Activated CD4-positive, CD25-positive, alpha-beta regulatory T cell (primary cell): ENCODE results near the gene ADCY1.

Experiments
- DNase-seq, 4 experiments: peaks; one replicate each; lab custom pipeline; 2025; lab: John Stamatoyannopoulos, UW

Gene ADCY1

GRCh38 chr7:45695249-45695995 is 121.3 kb downstream of the ADCY1 start:
- no peak for DNase-seq

GRCh38 chr7:45696476-45696875 is 122.3 kb downstream of the ADCY1 start:
- no peak for DNase-seq

- DNase-seq, result no peak
Measured at GRCh38 chr7:45697576-45698136, 123.5 kb downstream of the ADCY1 start.

- DNase-seq, result no peak
Measured at GRCh38 chr7:45698303-45699014, 124.3 kb downstream of the ADCY1 start.

- no peak for DNase-seq
Measured at GRCh38 chr7:45699015-45699309, 124.8 kb downstream of the ADCY1 start.

GRCh38 chr7:45699726-45700390 is 125.7 kb downstream of the ADCY1 start:
- DNase-seq, result no peak

GRCh38 chr7:45700556-45700955 is 126.4 kb downstream of the ADCY1 start:
- no peak for DNase-seq

- DNase-seq, result no peak
Measured at GRCh38 chr7:45701701-45702510, 127.7 kb downstream of the ADCY1 start.

- DNase-seq, result no peak
Measured at GRCh38 chr7:45702751-45703150, 128.6 kb downstream of the ADCY1 start.

GRCh38 chr7:45703373-45703821 is 129.2 kb downstream of the ADCY1 start:
- no peak for DNase-seq

- no peak for DNase-seq
Measured at GRCh38 chr7:45703911-45704682, 129.9 kb downstream of the ADCY1 start.

GRCh38 chr7:45704683-45705016 is 130.5 kb downstream of the ADCY1 start:
- DNase-seq, result no peak

- DNase-seq, result no peak
Measured at GRCh38 chr7:45708046-45708950, 134.1 kb downstream of the ADCY1 start.

GRCh38 chr7:45709168-45710042 is 135.2 kb downstream of the ADCY1 start:
- no peak for DNase-seq

GRCh38 chr7:45710271-45711160 is 136.3 kb downstream of the ADCY1 start:
- no peak for DNase-seq

GRCh38 chr7:45711161-45711490 is 137.0 kb downstream of the ADCY1 start:
- no peak for DNase-seq

- no peak for DNase-seq
Measured at GRCh38 chr7:45712057-45712689, 138.0 kb downstream of the ADCY1 start.
